OCI-LY1 (cell line): ENCODE measurements around the gene IDH3A.

Source experiments
- EZH2 ChIP-seq: fragments of 200-600 bp; sonication (generic), shearing (Covaris generic); IDR thresholded peaks from 2 replicates; pipeline ENCODE4 v1.8.0; 2017; ENCODE audit warnings: borderline replicate concordance, mixed run types, mild to moderate bottlenecking, antibody characterized with exemption, low read length, moderate library complexity, mixed read lengths
- TF ChIP-seq, protein P1 (sequence below): fragments of 200-600 bp; sonication (generic), shearing (Covaris generic); IDR thresholded peaks from 2 replicates; pipeline ENCODE4 v1.5.1; 2017; ENCODE audit warnings: mild to moderate bottlenecking, antibody characterized with exemption, low read length, moderate library complexity, mixed read lengths

DNA sequence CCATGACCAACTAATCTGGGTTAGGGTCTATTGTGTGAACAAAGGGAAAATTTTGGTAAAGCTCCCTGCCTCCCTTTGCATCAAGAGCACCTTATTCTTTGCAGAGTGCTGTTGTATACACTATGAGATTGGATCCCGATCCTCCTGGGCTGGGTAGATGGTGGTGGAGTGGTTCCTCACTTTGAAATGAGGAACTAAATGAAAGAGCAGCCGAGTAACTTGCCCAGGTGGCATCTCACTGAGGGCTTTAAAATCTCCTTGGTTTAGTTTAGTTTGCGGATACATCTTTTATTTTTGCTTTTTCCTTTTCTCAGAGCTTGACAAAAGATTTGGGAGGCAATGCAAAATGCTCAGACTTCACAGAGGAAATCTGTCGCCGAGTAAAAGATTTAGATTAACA lies 19.4 kb downstream of the IDH3A start:
- TF ChIP-seq, protein P1, sequence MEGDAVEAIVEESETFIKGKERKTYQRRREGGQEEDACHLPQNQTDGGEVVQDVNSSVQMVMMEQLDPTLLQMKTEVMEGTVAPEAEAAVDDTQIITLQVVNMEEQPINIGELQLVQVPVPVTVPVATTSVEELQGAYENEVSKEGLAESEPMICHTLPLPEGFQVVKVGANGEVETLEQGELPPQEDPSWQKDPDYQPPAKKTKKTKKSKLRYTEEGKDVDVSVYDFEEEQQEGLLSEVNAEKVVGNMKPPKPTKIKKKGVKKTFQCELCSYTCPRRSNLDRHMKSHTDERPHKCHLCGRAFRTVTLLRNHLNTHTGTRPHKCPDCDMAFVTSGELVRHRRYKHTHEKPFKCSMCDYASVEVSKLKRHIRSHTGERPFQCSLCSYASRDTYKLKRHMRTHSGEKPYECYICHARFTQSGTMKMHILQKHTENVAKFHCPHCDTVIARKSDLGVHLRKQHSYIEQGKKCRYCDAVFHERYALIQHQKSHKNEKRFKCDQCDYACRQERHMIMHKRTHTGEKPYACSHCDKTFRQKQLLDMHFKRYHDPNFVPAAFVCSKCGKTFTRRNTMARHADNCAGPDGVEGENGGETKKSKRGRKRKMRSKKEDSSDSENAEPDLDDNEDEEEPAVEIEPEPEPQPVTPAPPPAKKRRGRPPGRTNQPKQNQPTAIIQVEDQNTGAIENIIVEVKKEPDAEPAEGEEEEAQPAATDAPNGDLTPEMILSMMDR: no peak
- no peak for TF ChIP-seq EZH2
